IMR-90 (cell line): ENCODE results near the gene ACYP1. TPM values are rescaled to one million over a fixed set of nuclear protein-coding genes. Genes with fewer than 3 reads are reported as not detected.
A peak's percentile ranks its signal among the peaks of the same experiment; 100 is the strongest.

Experiments used
- ATAC-seq: fragments of 200-7000 bp; cut with Tn5 transposase; 2 replicates; pipeline ENCODE4 v1.9.1; 2020; ENCODE audit warnings: low read depth, mild to moderate bottlenecking, moderate library complexity
- BruUV-seq: library from RNA; stranded (reverse); fragments of 400-500 nt; replicated peaks from 2 replicates; lab custom pipeline; 2021; lab: Mats Ljungman, UMichigan
- CTCF ChIA-PET: fragments of 300-600 bp; formaldehyde crosslinking; extraction: SDS; loops from one replicate; lab custom pipeline; 2021; ENCODE audit warnings: antibody characterized with exemption; lab: Yijun Ruan, JAX
- POLR2A ChIA-PET: fragments of 300-600 bp; sonication (Branson Sonifier 250); formaldehyde crosslinking; loops from one replicate; lab custom pipeline; 2022; ENCODE audit warnings: antibody characterized with exemption; ENCODE audit not compliant: unreplicated experiment; lab: Charles Lee
- DNase-seq: peaks from one replicate; pipeline ENCODE4 v3.0.0; 2013
- H2AFZ ChIP-seq: replicated peaks from 2 replicates; pipeline ENCODE3; 2013; ENCODE audit warnings: low read length, mild to moderate bottlenecking; ENCODE audit not compliant: poor library complexity
- H2AK5ac ChIP-seq: 2 replicates; pipeline ENCODE4 v1.6.1; 2013; ENCODE audit warnings: low read depth, low read length, inconsistent platforms
- H2AK9ac ChIP-seq: replicated peaks from 2 replicates; pipeline ENCODE3; 2013; ENCODE audit warnings: mild to moderate bottlenecking, low read depth, low read length, moderate library complexity; ENCODE audit not compliant: poor library complexity
- H2BK120ac ChIP-seq: 2 replicates; pipeline ENCODE4 v1.6.1; 2013; ENCODE audit warnings: low read depth, low read length, inconsistent platforms
- H2BK15ac ChIP-seq: 3 replicates; pipeline ENCODE4 v1.6.1; 2013; ENCODE audit warnings: low read depth, low read length, inconsistent platforms
- H2BK20ac ChIP-seq: 2 replicates; pipeline ENCODE4 v1.6.1; 2013; ENCODE audit warnings: low read depth, mild to moderate bottlenecking, inconsistent platforms, low read length, moderate library complexity
- H2BK5ac ChIP-seq: 2 replicates; pipeline ENCODE4 v1.6.1; 2013; ENCODE audit warnings: mild to moderate bottlenecking, low read depth, low read length, inconsistent platforms; ENCODE audit not compliant: poor library complexity, severe bottlenecking
- H3K14ac ChIP-seq: replicated peaks from 2 replicates; pipeline ENCODE4 v1.6.1; 2013; ENCODE audit warnings: low read depth, low read length, inconsistent platforms
- H3K18ac ChIP-seq: 2 replicates; pipeline ENCODE4 v1.6.1; 2013; ENCODE audit warnings: low read depth, low read length, control low read depth
- H3K23ac ChIP-seq: 2 replicates; pipeline ENCODE4 v1.6.1; 2013; ENCODE audit warnings: low read depth, low read length, inconsistent platforms
- H3K27ac ChIP-seq: 2 replicates; pipeline ENCODE4 v1.5.1; 2013; ENCODE audit warnings: mild to moderate bottlenecking, control low read depth, low read length; ENCODE audit not compliant: insufficient read depth
- H3K27me3 ChIP-seq: 2 replicates; pipeline ENCODE4 v1.6.1; 2013; ENCODE audit warnings: low read length; ENCODE audit not compliant: control insufficient read depth, insufficient read depth
- H3K36me3 ChIP-seq: 2 replicates; pipeline ENCODE4 v1.6.1; 2013; ENCODE audit warnings: low read length, mixed read lengths; ENCODE audit not compliant: control insufficient read depth, insufficient read depth
- H3K4ac ChIP-seq: 2 replicates; pipeline ENCODE4 v1.6.1; 2013; ENCODE audit warnings: low read depth, low read length, inconsistent platforms
- H3K4me1 ChIP-seq: 2 replicates; pipeline ENCODE4 v1.6.1; 2013; ENCODE audit warnings: low read length, mixed read lengths; ENCODE audit not compliant: control insufficient read depth, insufficient read depth
- H3K4me2 ChIP-seq: 2 replicates; pipeline ENCODE4 v1.6.1; 2013; ENCODE audit warnings: low read depth, mild to moderate bottlenecking, control low read depth, low read length, moderate library complexity
- H3K4me3 ChIP-seq: 2 replicates; pipeline ENCODE4 v1.5.1; 2013; ENCODE audit warnings: low read depth, mild to moderate bottlenecking, control low read depth, low read length, moderate library complexity; ENCODE audit not compliant: insufficient read depth
- H3K56ac ChIP-seq: 2 replicates; pipeline ENCODE4 v1.6.1; 2013; ENCODE audit warnings: low read length, inconsistent platforms; ENCODE audit not compliant: insufficient read depth; ENCODE audit errors: extremely low read depth
- H3K79me1 ChIP-seq, 2 experiments: 2 replicates each; pipeline ENCODE4 v1.6.1; 2013; ENCODE audit warnings: low read length in 2 of 2, inconsistent platforms in 1 of 2, low read depth in 1 of 2
- H3K9ac ChIP-seq: 2 replicates; pipeline ENCODE4 v1.6.1; 2013; ENCODE audit warnings: low read depth, low read length, control low read depth
- H3K9me1 ChIP-seq: 2 replicates; pipeline ENCODE4 v1.6.1; 2013; ENCODE audit warnings: low read length, inconsistent platforms; ENCODE audit not compliant: insufficient read depth
- H3K9me3 ChIP-seq: 2 replicates; pipeline ENCODE4 v1.6.1; 2013; ENCODE audit warnings: low read length; ENCODE audit not compliant: control insufficient read depth, insufficient read depth
- H4K20me1 ChIP-seq: 2 replicates; pipeline ENCODE4 v1.6.1; 2013; ENCODE audit warnings: low read length, inconsistent platforms; ENCODE audit not compliant: insufficient read depth
- H4K5ac ChIP-seq: 2 replicates; pipeline ENCODE4 v1.6.1; 2013; ENCODE audit warnings: mild to moderate bottlenecking, low read depth, low read length, control low read depth
- H4K8ac ChIP-seq, 2 experiments: 2 replicates each; pipeline ENCODE4 v1.6.1; 2013; ENCODE audit warnings: low read depth in 2 of 2, low read length in 2 of 2, control low read depth in 1 of 2, inconsistent platforms in 1 of 2
- H4K91ac ChIP-seq: 2 replicates; pipeline ENCODE4 v1.6.1; 2013; ENCODE audit warnings: low read depth, low read length, inconsistent platforms; ENCODE audit not compliant: insufficient read depth
- BHLHE40 ChIP-seq: fragments of 150-350 bp; IDR thresholded peaks from 2 replicates; pipeline ENCODE4 v1.6.1; 2016; ENCODE audit warnings: mild to moderate bottlenecking, low read depth, low read length
- CEBPB ChIP-seq: IDR thresholded peaks from 2 replicates; pipeline ENCODE4 v1.6.1; 2012; ENCODE audit warnings: low read depth, low read length, improper control_type of control experiment
- CHD1 ChIP-seq: IDR thresholded peaks from 2 replicates; pipeline ENCODE4 v1.6.1; 2012; ENCODE audit warnings: low read depth, low read length, improper control_type of control experiment
- FOS ChIP-seq: fragments of 150-350 bp; IDR thresholded peaks from 2 replicates; pipeline ENCODE4 v1.6.1; 2016; ENCODE audit warnings: low read depth, low read length
- MAFK ChIP-seq: IDR thresholded peaks from 2 replicates; pipeline ENCODE4 v1.6.1; 2012; ENCODE audit warnings: low read depth, low read length, improper control_type of control experiment
- MAZ ChIP-seq: IDR thresholded peaks from 2 replicates; pipeline ENCODE4 v1.6.1; 2012; ENCODE audit warnings: low read depth, mild to moderate bottlenecking, low read length, improper control_type of control experiment, moderate library complexity, borderline replicate concordance
- NFE2L2 ChIP-seq: fragments of 150-350 bp; IDR thresholded peaks from 2 replicates; pipeline ENCODE4 v1.6.1; 2016; ENCODE audit warnings: low read depth, mild to moderate bottlenecking, low read length
- POLR2A ChIP-seq: IDR thresholded peaks from 2 replicates; pipeline ENCODE4 v1.6.1; 2012; ENCODE audit warnings: mild to moderate bottlenecking, low read depth, low read length
- RAD21 ChIP-seq: IDR thresholded peaks from 2 replicates; pipeline ENCODE4 v1.6.1; 2012; ENCODE audit warnings: low read length, improper control_type of control experiment
- RFX5 ChIP-seq: IDR thresholded peaks from 2 replicates; pipeline ENCODE4 v1.8.0; 2012; ENCODE audit warnings: low read depth, mild to moderate bottlenecking, low read length, moderate library complexity
- SMC3 ChIP-seq: fragments of 150-350 bp; IDR thresholded peaks from 2 replicates; pipeline ENCODE4 v1.6.1; 2016; ENCODE audit warnings: low read depth, mild to moderate bottlenecking, antibody characterized with exemption, low read length, moderate library complexity
- WGBS, 2 experiments: methylation state at CpG; one replicate each; pipeline versions ENCODE4 v1.1.5 to v1.1.7; 2013; ENCODE audit warnings: missing lambda C conversion rate in 2 of 2; ENCODE audit not compliant: insufficient read length in 1 of 2; ENCODE audit errors: extremely low coverage in 2 of 2; 5-methylcytosine and 5-hydroxymethylcytosine counted together
- dilution Hi-C: fragments of 300-500 bp; cut with HindIII; formaldehyde crosslinking; loops from one replicate; pipeline ENCODE4 v1.14.3; 2018; ENCODE audit warnings: low sequenced_read_pairs; ENCODE audit not compliant: unreplicated experiment
- in situ Hi-C: fragments of 300-500 bp; cut with MboI; formaldehyde crosslinking; loops from 3 replicates; pipeline ENCODE4 v1.14.3; 2019; ENCODE audit warnings: low sequenced_read_pairs, inconsistent platforms, mixed read lengths
- intact Hi-C: fragments of 100-400 bp; cut with micrococcal nuclease; formaldehyde crosslinking; loops from 2 replicates; pipeline ENCODE4 v1.10.0; 2022
- polyA plus RNA-seq, 3 experiments: library from polyadenylated mRNA; depleted of rRNA; stranded (reverse); fragments of >200 nt; gene quantifications; 2 replicates each; pipeline ENCODE4 v1.2.3, GENCODE V29; 2012; ENCODE audit warnings: low replicate concordance in 1 of 3
- total RNA-seq: library from RNA; depleted of rRNA; stranded (reverse); fragments of >200 nt; gene quantifications from 2 replicates; pipeline ENCODE4 v1.2.3, GENCODE V29; 2012
- TF ChIP-seq, protein P1 (sequence below): fragments of 150-350 bp; IDR thresholded peaks from 2 replicates; pipeline ENCODE4 v1.6.1; 2016; ENCODE audit warnings: low read depth, mild to moderate bottlenecking, low read length, moderate library complexity, borderline replicate concordance
- TF ChIP-seq, protein P2 (sequence below): fragments of 150-350 bp; IDR thresholded peaks from 2 replicates; pipeline ENCODE4 v1.6.1; 2017; ENCODE audit warnings: mild to moderate bottlenecking, antibody characterized with exemption, low read length, low read depth
- TF ChIP-seq, protein P3 (sequence below): conservative IDR thresholded peaks from 2 replicates; pipeline ENCODE4 v1.5.1; 2012; ENCODE audit warnings: mild to moderate bottlenecking, low read depth, low read length, improper control_type of control experiment

The ACYP1 gene
- total and polyA plus RNA-seq, 2 of the 4 experiments (the other 2 are of a cell fraction): 4.1 to 24.0 TPM

DNA sequence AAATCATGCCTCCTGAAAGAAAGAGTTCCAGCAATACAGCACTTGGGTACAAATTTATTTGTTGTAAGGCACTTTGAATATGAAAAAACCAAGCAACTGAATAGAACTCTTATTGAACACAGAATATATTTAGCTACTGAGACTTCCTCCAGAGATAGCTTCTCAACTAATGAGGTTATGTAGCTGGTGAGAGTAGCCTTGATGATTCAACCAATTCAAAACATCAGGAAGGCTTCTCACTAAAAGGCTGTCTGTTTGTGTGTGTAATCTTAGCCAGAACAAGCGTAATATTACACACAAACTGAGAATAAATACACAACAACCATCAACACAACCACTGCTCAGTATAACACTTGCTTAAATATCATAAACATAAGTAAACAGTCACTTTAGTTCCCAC is 40.7 kb downstream of the ACYP1 start:
- no TSS peak for BruUV-seq
- H3K56ac ChIP-seq: no peak overlapping the region
- no peak overlapping the region for H4K5ac ChIP-seq
- H2BK120ac ChIP-seq: no peak overlapping the region
- no peak overlapping the region for H3K23ac ChIP-seq
- no peaks in the 10 kb centered on the region; a peak in 1 of 4 replicates for H3K79me1 ChIP-seq
- intact Hi-C loops: no loop called here
- H3K4me1 ChIP-seq: peaks cover 2% of the 10 kb centered on the region; the same call in 1 of the 2 replicates
- H3K27ac ChIP-seq: no peak overlapping the region
- ChIA-PET POLR2A (no interaction called here), CTCF (interaction anchor here (1.1 kb wide), 1 partner anchor 9 kb away, joined by 3 read pairs; no protein-coding TSS in a partner anchor)
- WGBS, 2 experiments: no CpG with 5 or more reads among the region's 1 CpG
- H2BK5ac ChIP-seq: peak overlapping the region; percentile 43
- no peaks in the 10 kb centered on the region for H4K20me1 ChIP-seq
- no peak overlapping the region for H2BK20ac ChIP-seq
- H3K4me3 ChIP-seq: no peak overlapping the region
- no peak overlapping the region for H2AFZ ChIP-seq
- TF ChIP-seq CEBPB (no peak), RFX5 (no peak), MAZ (no peak), BHLHE40 (no peak), CHD1 (no peak), SMC3 (no peak), MAFK (no peak), FOS (no peak), RAD21 (no peak), POLR2A (no peak), NFE2L2 (no peak)
- TF ChIP-seq, protein P1, sequence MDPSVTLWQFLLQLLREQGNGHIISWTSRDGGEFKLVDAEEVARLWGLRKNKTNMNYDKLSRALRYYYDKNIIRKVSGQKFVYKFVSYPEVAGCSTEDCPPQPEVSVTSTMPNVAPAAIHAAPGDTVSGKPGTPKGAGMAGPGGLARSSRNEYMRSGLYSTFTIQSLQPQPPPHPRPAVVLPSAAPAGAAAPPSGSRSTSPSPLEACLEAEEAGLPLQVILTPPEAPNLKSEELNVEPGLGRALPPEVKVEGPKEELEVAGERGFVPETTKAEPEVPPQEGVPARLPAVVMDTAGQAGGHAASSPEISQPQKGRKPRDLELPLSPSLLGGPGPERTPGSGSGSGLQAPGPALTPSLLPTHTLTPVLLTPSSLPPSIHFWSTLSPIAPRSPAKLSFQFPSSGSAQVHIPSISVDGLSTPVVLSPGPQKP: no peak
- TF ChIP-seq, protein P2, sequence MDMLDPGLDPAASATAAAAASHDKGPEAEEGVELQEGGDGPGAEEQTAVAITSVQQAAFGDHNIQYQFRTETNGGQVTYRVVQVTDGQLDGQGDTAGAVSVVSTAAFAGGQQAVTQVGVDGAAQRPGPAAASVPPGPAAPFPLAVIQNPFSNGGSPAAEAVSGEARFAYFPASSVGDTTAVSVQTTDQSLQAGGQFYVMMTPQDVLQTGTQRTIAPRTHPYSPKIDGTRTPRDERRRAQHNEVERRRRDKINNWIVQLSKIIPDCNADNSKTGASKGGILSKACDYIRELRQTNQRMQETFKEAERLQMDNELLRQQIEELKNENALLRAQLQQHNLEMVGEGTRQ: no peak
- TF ChIP-seq, protein P3, sequence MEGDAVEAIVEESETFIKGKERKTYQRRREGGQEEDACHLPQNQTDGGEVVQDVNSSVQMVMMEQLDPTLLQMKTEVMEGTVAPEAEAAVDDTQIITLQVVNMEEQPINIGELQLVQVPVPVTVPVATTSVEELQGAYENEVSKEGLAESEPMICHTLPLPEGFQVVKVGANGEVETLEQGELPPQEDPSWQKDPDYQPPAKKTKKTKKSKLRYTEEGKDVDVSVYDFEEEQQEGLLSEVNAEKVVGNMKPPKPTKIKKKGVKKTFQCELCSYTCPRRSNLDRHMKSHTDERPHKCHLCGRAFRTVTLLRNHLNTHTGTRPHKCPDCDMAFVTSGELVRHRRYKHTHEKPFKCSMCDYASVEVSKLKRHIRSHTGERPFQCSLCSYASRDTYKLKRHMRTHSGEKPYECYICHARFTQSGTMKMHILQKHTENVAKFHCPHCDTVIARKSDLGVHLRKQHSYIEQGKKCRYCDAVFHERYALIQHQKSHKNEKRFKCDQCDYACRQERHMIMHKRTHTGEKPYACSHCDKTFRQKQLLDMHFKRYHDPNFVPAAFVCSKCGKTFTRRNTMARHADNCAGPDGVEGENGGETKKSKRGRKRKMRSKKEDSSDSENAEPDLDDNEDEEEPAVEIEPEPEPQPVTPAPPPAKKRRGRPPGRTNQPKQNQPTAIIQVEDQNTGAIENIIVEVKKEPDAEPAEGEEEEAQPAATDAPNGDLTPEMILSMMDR: no peak
- H3K4ac ChIP-seq: no peak overlapping the region
- H3K9ac ChIP-seq: no peak overlapping the region
- H3K9me1 ChIP-seq: peaks cover 5% of the 10 kb centered on the region; the same call in 1 of the 2 replicates
- no peak overlapping the region for H3K14ac ChIP-seq
- no peak overlapping the region for H3K4me2 ChIP-seq
- no peak overlapping the region for H2BK15ac ChIP-seq
- H3K27me3 ChIP-seq: no peaks in the 10 kb centered on the region
- in situ Hi-C loops: no loop called here
- H4K8ac ChIP-seq: no peak overlapping the region
- H3K36me3 ChIP-seq: peaks cover 11% of the 10 kb centered on the region
- dilution Hi-C loops: no loop called here
- H2AK9ac ChIP-seq: no peak overlapping the region
- DNase-seq: peak; percentile 62
- no peak overlapping the region for H3K18ac ChIP-seq
- no peak overlapping the region for H2AK5ac ChIP-seq
- no peaks in the 10 kb centered on the region for H3K9me3 ChIP-seq
- no peak overlapping the region for H4K91ac ChIP-seq
- peak; percentile 84 for ATAC-seq
